HG03045 (cell line): ENCODE measurements around the gene GMDS.

Source experiments
- ATAC-seq: cut with Tn5 transposase; IDR thresholded peaks from one replicate; pipeline ENCODE4 v1.9.1; 2021; ENCODE audit warnings: mild to moderate bottlenecking, moderate library complexity; ENCODE audit not compliant: unreplicated experiment

Gene GMDS

GRCh38 chr6:1611322-1611571 is 634.2 kb downstream of the GMDS start:
- no peak for ATAC-seq

GRCh38 chr6:1610497-1611321 is 634.7 kb downstream of the GMDS start:
- ATAC-seq = peak; percentile 17

DNA sequence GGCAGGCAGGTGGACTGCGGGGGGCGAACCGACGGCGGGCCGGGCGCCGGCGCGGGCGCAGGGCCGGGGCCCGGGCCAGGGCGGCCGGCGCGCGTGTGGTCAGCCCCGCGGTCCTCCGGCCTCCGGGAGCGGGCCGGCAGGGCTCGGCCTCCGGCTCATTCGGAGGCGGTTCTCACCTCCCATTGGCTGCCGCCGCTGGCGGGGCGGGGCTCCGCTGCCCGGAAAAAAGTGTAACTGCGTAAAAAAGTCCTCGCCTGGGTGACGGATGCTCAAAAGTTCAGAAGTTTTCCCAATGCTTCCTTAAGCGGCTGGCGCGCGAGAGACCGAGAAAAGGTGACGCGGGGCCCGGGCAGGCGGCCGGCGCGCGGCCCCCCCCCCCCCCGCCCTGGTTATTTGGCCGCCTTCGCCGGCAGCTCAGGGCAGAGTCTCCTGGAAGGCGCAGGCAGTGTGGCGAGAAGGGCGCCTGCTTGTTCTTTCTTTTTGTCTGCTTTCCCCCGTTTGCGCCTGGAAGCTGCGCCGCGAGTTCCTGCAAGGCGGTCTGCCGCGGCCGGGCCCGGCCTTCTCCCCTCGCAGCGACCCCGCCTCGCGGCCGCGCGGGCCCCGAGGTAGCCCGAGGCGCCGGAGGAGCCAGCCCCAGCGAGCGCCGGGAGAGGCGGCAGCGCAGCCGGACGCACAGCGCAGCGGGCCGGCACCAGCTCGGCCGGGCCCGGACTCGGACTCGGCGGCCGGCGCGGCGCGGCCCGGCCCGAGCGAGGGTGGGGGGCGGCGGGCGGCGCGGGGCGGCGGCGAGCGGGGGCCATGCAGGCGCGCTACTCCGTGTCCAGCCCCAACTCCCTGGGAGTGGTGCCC is 635.5 kb downstream of the GMDS start, which contains the start of gene FOXC1:
FOXC1 (plus strand) TSS at position 268 of the 849 bp plus-strand sequence; CDS start at position 799, 531 bp downstream.
- peak; percentile 67 for ATAC-seq

DNA sequence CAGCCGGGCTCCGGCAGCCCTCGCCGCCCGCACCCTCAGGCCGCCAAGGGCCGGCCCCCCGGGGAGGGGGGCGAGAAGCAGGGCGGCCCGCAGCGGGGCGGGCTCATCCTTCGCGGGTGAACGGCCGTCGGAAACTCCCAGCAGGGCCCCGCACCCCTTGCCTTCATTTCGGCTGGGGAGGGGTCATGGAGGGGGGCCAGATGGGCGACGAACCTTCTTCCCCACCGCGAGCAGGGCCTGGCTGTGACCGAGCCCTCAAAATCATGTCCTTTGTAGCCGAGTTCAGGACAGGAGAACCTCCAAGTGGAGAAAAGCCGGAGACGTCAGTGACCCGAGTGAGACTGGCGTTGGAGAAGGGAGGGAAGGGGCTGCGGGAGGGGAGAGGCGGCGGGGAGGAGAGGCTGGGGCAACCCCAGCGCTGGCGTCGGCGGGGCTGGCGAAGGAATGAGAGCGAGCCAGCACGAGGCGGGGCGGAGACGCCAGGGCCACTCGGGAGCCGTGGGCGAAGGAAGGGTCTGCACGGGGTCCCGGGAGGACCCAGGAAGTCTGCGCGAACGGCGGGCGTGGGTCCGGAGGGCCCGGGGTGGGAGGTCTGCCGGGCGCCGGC is 636.3 kb downstream of the GMDS start:
- peak; percentile 13 for ATAC-seq

DNA sequence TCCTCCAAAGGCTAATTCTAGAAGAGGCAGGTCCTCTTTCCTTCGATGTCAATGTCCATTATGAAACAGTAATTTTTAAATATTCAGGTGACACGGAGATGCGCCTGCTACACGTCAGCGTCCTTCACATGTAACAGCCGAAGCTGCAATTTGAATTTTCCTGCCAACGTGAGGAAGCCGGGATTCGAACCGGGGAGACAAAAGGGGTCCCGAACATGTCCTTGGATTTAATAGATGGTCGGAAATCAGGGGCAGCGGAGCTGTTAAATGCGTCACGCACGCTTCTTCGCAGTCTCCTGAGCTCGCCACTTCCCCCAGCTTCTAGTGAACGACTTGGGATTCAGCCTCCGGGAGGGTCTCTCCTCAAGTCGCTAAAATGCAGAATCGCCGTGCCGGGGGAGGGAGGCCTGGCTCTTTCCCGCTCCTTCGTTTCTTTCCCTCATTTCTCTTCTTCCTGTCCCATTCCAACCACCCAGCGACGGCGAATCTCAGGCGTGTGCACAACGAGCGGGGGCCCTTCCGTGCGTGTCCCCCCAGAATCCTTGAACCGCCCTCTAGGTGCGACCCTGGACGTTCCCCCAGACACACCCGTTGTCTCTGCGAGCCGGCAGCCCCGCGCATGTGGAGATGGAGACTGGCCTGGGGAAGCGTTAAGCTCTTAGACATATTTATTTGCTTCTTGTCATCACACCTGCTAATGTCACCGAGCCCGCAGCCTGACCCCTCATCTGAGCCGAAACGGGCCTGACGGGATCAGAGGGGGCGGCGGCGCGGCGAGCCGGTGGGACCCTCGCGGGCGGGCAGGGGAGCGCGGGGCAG is 637.0 kb downstream of the GMDS start:
- ATAC-seq = no peak

GRCh38 chr6:1607516-1608221 is 637.7 kb downstream of the GMDS start:
- no peak for ATAC-seq

DNA sequence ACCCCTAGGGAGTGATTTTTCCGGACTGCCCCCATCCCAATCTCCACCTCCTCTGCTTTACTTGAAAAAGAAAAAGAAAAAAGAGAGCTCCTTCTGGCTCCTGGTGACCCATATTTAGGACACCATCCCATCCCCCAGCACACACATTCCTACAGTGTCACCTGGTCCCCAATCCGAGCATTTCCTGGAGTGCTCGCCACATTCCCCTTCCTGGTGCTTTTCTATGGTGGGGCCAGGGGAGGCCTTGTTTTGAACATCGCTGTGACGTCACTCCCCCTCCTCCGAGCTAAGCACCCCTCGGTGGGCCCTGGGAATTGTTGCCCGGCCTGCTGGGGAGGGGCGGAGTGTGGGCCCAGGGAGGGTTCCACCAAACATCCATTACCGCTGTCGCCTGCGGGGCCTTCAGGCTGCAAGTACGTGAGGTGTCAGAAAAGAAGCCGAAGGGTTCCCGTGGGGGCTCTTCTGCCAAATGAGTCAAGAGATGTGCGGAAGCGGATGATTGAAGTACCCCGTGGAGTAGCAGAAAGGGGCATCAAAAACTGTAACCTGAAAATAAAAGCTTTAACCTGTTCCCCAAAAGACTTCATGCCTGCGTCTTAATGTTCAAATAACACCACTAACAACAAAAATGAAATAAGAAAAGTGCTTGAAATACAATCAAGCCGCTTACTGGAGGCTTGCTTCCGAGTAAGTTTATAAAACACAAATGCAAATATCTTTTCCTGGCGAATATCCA is 638.5 kb downstream of the GMDS start:
- no peak for ATAC-seq

GRCh38 chr6:1605893-1606779 is 639.3 kb downstream of the GMDS start:
- ATAC-seq = no peak

- no peak for ATAC-seq
Measured at GRCh38 chr6:1605004-1605892, 640.2 kb downstream of the GMDS start.

DNA sequence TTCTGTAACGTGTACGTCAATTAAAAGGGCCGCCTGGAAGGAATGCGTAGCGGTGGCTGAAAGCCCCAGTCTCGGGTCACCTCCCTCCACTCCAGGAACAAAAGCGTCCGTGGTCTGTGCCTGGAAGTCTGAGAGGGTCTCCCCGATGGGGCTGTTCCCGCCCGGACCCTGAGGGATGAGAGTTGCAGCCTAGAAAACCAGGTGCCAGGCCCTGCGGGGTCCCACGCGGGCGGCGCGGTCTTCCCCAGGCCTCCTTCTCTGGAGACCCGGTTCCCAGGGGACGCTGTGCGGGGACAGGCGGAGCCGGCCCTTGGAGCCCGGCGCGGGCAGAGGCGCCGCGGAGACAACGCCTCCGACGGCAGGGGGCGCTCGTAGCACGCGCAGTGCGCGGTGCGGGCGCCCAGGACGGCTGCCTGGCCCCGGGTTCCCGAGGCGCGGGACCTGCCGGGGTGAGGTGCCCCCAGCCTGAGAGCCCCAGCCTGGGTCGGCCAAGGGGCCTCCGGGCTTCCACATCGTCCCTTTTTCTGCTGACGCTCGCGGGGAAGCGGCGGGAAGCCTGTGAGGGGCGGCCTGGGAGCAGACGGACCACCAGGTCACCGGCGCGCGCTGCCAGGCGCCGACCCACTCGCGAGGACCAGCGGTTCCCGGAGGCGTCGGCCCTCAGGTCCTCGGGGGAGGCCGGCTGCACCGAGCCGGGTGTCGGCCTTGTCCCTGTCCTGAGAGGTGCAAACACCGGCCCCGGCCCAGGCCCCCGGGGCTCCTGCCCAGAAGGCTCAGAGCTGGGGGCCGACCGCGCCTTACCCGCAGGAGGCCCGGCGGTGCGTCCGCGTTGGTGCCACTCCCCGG is 641.0 kb downstream of the GMDS start:
- ATAC-seq = no peak

DNA sequence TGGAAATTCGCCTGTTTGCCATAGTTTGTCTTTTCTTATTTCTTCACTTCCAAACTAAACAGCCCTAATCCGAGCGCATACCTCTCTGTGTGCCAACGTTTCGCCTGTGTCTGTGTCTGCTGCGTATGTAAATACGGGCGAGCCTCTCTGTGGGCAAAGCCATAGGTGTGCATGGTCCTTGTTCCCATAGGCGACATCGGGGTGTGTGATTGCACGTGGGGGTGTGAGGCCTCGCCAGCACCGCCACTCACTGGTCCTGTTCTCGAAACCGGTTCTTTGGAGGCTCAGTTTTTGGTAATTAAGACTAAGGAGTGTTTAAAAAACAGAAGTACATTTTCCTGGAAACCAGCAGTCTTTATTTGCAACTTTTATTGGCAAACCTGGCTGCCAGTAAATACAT is 641.7 kb downstream of the GMDS start:
- no peak for ATAC-seq

GRCh38 chr6:1602049-1602713 is 643.2 kb downstream of the GMDS start:
- ATAC-seq = no peak

GRCh38 chr6:1601158-1602048 is 644.0 kb downstream of the GMDS start:
- no peak for ATAC-seq

GRCh38 chr6:1600764-1601157 is 644.6 kb downstream of the GMDS start:
- no peak for ATAC-seq

DNA sequence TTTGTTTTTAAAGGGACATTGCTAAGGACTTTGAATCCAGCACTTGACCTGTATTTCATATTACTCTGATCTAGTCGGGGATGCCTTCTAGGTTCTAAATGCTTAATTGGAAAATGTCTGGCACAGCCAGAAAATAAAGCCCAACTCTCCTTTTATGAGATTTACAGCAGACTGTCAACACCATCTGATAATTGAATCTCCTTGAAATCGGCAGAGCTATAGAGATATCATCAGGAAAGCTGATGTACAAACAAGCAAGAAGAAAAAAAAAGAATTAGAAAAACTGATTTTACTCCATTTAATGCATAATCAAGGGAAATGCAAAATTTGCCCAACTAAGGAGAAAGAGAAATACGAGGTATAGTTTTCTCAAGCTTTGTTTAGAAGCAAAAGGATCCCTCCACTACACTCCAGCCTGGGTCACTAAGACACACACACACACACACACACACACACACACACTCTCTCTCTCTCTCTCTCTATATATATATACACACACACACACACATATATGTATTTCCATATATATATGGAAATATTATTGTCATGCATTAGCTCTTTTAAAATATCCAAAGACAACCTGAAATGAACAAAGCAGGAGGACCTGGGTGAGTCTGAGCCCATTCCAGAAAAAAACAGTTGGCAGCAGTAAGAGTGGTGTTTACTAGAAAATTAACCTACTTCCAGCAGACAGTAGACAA is 645.2 kb downstream of the GMDS start:
- ATAC-seq = no peak
